Endodermal cell (in vitro differentiated cells): ENCODE data around the gene MAGIX. TPM values are rescaled to one million over a fixed set of nuclear protein-coding genes. Genes with fewer than 3 reads are reported as not detected.

Source experiments
- DNase-seq: peaks from one replicate; pipeline ENCODE4 v3.0.0-alpha.2; 2017
- H3K27ac ChIP-seq: 2 replicates; pipeline ENCODE4 v1.5.1; 2013; ENCODE audit warnings: mild to moderate bottlenecking, low read depth, low read length, moderate library complexity
- H3K27me3 ChIP-seq: 2 replicates; pipeline ENCODE4 v1.6.1; 2013; ENCODE audit warnings: mild to moderate bottlenecking, low read length, moderate library complexity; ENCODE audit not compliant: insufficient read depth, control insufficient read depth, poor library complexity, severe bottlenecking
- H3K36me3 ChIP-seq: 2 replicates; pipeline ENCODE4 v1.7.0; 2013; ENCODE audit warnings: mild to moderate bottlenecking, low read length, moderate library complexity; ENCODE audit not compliant: control insufficient read depth, insufficient read depth
- H3K4me1 ChIP-seq: one replicate; pipeline ENCODE4 v1.7.0; 2013; ENCODE audit warnings: low read length; ENCODE audit not compliant: control insufficient read depth, insufficient read depth
- H3K4me3 ChIP-seq: 2 replicates; pipeline ENCODE4 v1.5.1; 2013; ENCODE audit warnings: mild to moderate bottlenecking, low read length, moderate library complexity
- H3K9ac ChIP-seq: 2 replicates; pipeline ENCODE4 v1.6.1; 2013; ENCODE audit warnings: mild to moderate bottlenecking, low read length, moderate library complexity; ENCODE audit not compliant: poor library complexity, severe bottlenecking; ENCODE audit errors: extremely low read depth
- H3K9me3 ChIP-seq: 2 replicates; pipeline ENCODE4 v1.6.1; 2013; ENCODE audit warnings: mild to moderate bottlenecking, low read length, moderate library complexity; ENCODE audit not compliant: control insufficient read depth
- H3K27ac Mint-ChIP-seq: 2 replicates; pipeline ENCODE4 v1.8.0; 2020; ENCODE audit warnings: mixed read lengths
- H3K27me3 Mint-ChIP-seq: 2 replicates; pipeline ENCODE4 v1.8.0; 2021; ENCODE audit warnings: mild to moderate bottlenecking, mixed read lengths; ENCODE audit not compliant: insufficient read depth
- H3K36me3 Mint-ChIP-seq: 2 replicates; pipeline ENCODE4 v1.8.0; 2020; ENCODE audit warnings: low read depth, mixed read lengths
- H3K4me1 Mint-ChIP-seq: 2 replicates; pipeline ENCODE4 v1.8.0; 2020; ENCODE audit warnings: mixed read lengths
- H3K4me3 Mint-ChIP-seq: 2 replicates; pipeline ENCODE4 v1.8.0; 2020; ENCODE audit warnings: mild to moderate bottlenecking, moderate library complexity, mixed read lengths
- H3K9me3 Mint-ChIP-seq: 2 replicates; pipeline ENCODE4 v1.8.0; 2020; ENCODE audit warnings: mild to moderate bottlenecking, mixed read lengths
- CTCF ChIP-seq: fragments of 200-600 bp; sonication (generic); conservative IDR thresholded peaks from 2 replicates; pipeline ENCODE4 v1.5.0; 2021; ENCODE audit warnings: antibody characterized with exemption, mild to moderate bottlenecking
- WGBS, 2 experiments: methylation state at CpG; one replicate each; pipeline versions ENCODE4 v1.1.5 to v1.1.7; 2013; ENCODE audit warnings: missing lambda C conversion rate in 2 of 2, mixed read lengths in 1 of 2; ENCODE audit not compliant: insufficient coverage in 1 of 2, insufficient read length in 1 of 2; 5-methylcytosine and 5-hydroxymethylcytosine counted together
- total RNA-seq, 2 donors: library from RNA; stranded (reverse); fragmentation: NEBNext Ultra II Directional in 1 of 2; extraction: Animal tissue kit (Norgen Biotek cat#: 25700) in 1 of 2; gene quantifications; 2 replicates in 1 of 2; 3 replicates in 1 of 2; pipeline ENCODE4 v1.2.1, GENCODE V29; 2021

The MAGIX gene
- total RNA-seq, 2 donors from 2014 or later = 1.2 to 1.3 TPM

GRCh38 chrX:49212861-49213260 is 50.3 kb downstream of the MAGIX start:
- no peak for TF ChIP-seq CTCF
- DNase-seq = no peak
- Histone ChIP-seq H3K4me3 (no peak overlapping the region), H3K27ac (no peak overlapping the region), H3K4me1 (no peaks in the 10 kb centered on the region), H3K9me3 (no peaks in the 10 kb centered on the region), H3K27me3 (no peaks in the 10 kb centered on the region), H3K9ac (no peak overlapping the region), H3K36me3 (no peaks in the 10 kb centered on the region)
- no peak overlapping the region for H3K27ac Mint-ChIP-seq
- H3K4me3 Mint-ChIP-seq = no peak overlapping the region
- no peaks in the 10 kb centered on the region for H3K36me3 Mint-ChIP-seq
- H3K4me1 Mint-ChIP-seq = no peaks in the 10 kb centered on the region
- WGBS, 2 experiments = 63% methylated on average over 1 of the region's 1 CpG; no CpG with 5 or more reads in 1 of the 2 experiments
- H3K9me3 Mint-ChIP-seq = peaks cover 84% of the 10 kb centered on the region
- peaks cover 8% of the 10 kb centered on the region for H3K27me3 Mint-ChIP-seq

- Histone ChIP-seq H3K36me3 (no peaks in the 10 kb centered on the region), H3K27me3 (no peaks in the 10 kb centered on the region), H3K4me3 (no peak overlapping the region), H3K9me3 (no peaks in the 10 kb centered on the region), H3K27ac (no peak overlapping the region), H3K4me1 (no peaks in the 10 kb centered on the region), H3K9ac (no peak overlapping the region)
- Mint-ChIP-seq H3K4me3 (no peak overlapping the region), H3K36me3 (no peaks in the 10 kb centered on the region), H3K4me1 (no peaks in the 10 kb centered on the region), H3K9me3 (peaks cover 89% of the 10 kb centered on the region), H3K27me3 (peaks cover 8% of the 10 kb centered on the region), H3K27ac (no peak overlapping the region)
- no peak for DNase-seq
- 86 to 95% methylated on average over 1 to 2 of the region's 2 CpGs for WGBS, 2 experiments
- no peak for TF ChIP-seq CTCF
These were observed 51.9 kb downstream of the MAGIX start for GRCh38 chrX:49214416-49214815.

GRCh38 chrX:49214996-49215526 is 52.5 kb downstream of the MAGIX start:
- WGBS, 2 experiments = 93 to 94% methylated on average over 5 to 13 of the region's 14 CpGs
- no peaks in the 10 kb centered on the region for H3K4me1 ChIP-seq
- H3K27me3 ChIP-seq = no peaks in the 10 kb centered on the region
- H3K27ac ChIP-seq = no peak overlapping the region
- no peaks in the 10 kb centered on the region for H3K36me3 ChIP-seq
- peaks cover 90% of the 10 kb centered on the region for H3K9me3 Mint-ChIP-seq
- no peak overlapping the region for H3K27ac Mint-ChIP-seq
- no peak overlapping the region for H3K9ac ChIP-seq
- no peak overlapping the region for H3K4me3 Mint-ChIP-seq
- H3K4me1 Mint-ChIP-seq = no peaks in the 10 kb centered on the region
- H3K9me3 ChIP-seq = no peaks in the 10 kb centered on the region
- DNase-seq = no peak
- peaks cover 10% of the 10 kb centered on the region for H3K27me3 Mint-ChIP-seq
- TF ChIP-seq CTCF = no peak
- H3K36me3 Mint-ChIP-seq = no peaks in the 10 kb centered on the region
- no peak overlapping the region for H3K4me3 ChIP-seq

Other genes starting within 250 kb of the MAGIX start
- 10 to 100 TPM; 26.2 to 94.0 TPM for gene PIM2, start 243.7 kb upstream of the MAGIX start, total RNA-seq
- 10 to 100 TPM; 50.3 to 56.5 TPM for gene OTUD5, start 205.2 kb upstream of the MAGIX start, total RNA-seq
- gene KCND1, start 190.9 kb upstream of the MAGIX start, total RNA-seq = 1 to 10 TPM; 3.6 to 7.0 TPM
- gene GRIPAP1, start 160.5 kb upstream of the MAGIX start, total RNA-seq = 10 to 100 TPM; 55.9 to 63.1 TPM
- gene TFE3, start 119.4 kb upstream of the MAGIX start, total RNA-seq = 10 to 100 TPM; 33.2 to 34.4 TPM
- gene CCDC120, start 103.8 kb upstream of the MAGIX start, total RNA-seq = 10 to 100 TPM; 13.4 to 13.5 TPM
- gene PRAF2, start 88.8 kb upstream of the MAGIX start, total RNA-seq = 10 to 100 TPM in 1 of 2 donors, 1 to 10 TPM in 1; 8.2 to 15.7 TPM
- gene WDR45, start 82.9 kb upstream of the MAGIX start, total RNA-seq = 10 to 100 TPM; 29.8 to 42.5 TPM
- gene GPKOW, start 39.0 kb upstream of the MAGIX start, total RNA-seq = 10 to 100 TPM; 17.9 to 23.7 TPM
- gene PLP2, start 9.1 kb downstream of the MAGIX start, total RNA-seq = 1 to 10 TPM; 1.9 to 2.0 TPM
- 10 to 100 TPM; 10.7 to 12.0 TPM for gene PRICKLE3, start 23.6 kb downstream of the MAGIX start, total RNA-seq
- gene SYP, start 37.4 kb downstream of the MAGIX start, total RNA-seq = under 1 TPM; 0.48 to 0.51 TPM
- under 1 TPM; 0.42 to 0.70 TPM for gene CACNA1F, start 70.6 kb downstream of the MAGIX start, total RNA-seq
- gene CCDC22, start 72.7 kb downstream of the MAGIX start, total RNA-seq = 10 to 100 TPM; 14.0 to 15.5 TPM
- under 1 TPM; 0.53 to 0.77 TPM for gene FOXP3, start 102.0 kb downstream of the MAGIX start, total RNA-seq
- 10 to 100 TPM in 1 of 2 donors, 1 to 10 TPM in 1; 6.9 to 16.6 TPM for gene PPP1R3F, start 107.0 kb downstream of the MAGIX start, total RNA-seq
- gene GAGE10, start 140.9 kb downstream of the MAGIX start, total RNA-seq = not detected
- gene GAGE12J, start 159.3 kb downstream of the MAGIX start, total RNA-seq = not detected
- not detected for gene GAGE13, start 168.8 kb downstream of the MAGIX start, total RNA-seq